Suprapubic skin (tissue), 4 donors: ENCODE results near the gene CPA1.

Experiments
- CTCF ChIP-seq, 2 donors: fragments of 200-600 bp in 1 of 2; fragments of 450-650 bp in 1 of 2; sonication (generic) in 1 of 2; IDR thresholded peaks; one replicate each; pipeline ENCODE4 v1.5.1; 2016 to 2019; ENCODE audit warnings: antibody characterized with exemption in 2 of 2, mild to moderate bottlenecking in 1 of 2, moderate library complexity in 1 of 2
- EP300 ChIP-seq: sonication (generic); formaldehyde crosslinking; IDR thresholded peaks from one replicate; pipeline ENCODE4 v1.6.1; 2017; ENCODE audit warnings: antibody characterized with exemption
- POLR2A ChIP-seq, 2 donors: fragments of 450-650 bp; IDR thresholded peaks; one replicate each; pipeline ENCODE4 v1.6.1; 2017; ENCODE audit warnings: antibody characterized with exemption in 2 of 2, mild to moderate bottlenecking in 2 of 2, moderate library complexity in 2 of 2
- POLR2AphosphoS5 ChIP-seq, 3 donors: sonication (generic); formaldehyde crosslinking; IDR thresholded peaks; one replicate each; pipeline ENCODE4 v1.6.1; 2017; ENCODE audit warnings: antibody characterized with exemption in 3 of 3

DNA sequence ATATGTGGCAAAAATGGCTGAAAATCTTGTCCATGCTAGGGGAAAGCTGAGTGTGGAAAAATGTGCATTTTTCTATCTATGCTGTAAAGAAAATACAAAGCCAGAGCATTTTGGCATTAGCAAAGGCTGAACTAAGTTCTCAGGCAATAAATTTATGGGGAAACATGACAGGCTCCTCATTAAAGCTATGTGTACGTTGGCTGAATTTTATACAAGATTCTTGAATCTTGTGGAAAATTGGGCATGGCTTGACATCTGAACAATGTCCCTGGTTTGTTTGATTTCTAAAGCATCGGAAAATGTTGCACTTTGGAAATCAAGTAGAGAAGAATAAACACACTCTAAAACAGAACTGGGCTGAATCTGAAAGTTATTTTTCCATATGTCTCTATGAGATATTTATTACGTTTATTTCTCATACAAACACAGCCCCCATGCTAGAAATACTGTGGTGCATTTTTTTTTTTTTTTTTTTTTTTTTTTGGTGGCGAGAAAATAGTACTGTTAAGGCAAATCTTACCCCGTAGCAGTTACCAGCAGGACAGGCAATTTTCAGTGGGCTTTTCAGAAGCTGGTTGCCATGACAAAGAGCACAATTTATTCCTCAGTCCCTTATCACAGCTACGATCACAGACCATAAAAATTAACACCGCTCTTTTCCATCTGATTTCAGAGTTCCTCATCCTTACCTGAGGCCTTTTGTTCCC lies 16.9 kb downstream of the CPA1 start:
- TF ChIP-seq CTCF (IDR thresholded peaks at IDR 0.05) (no peak), POLR2A (IDR thresholded peaks at IDR 0.05) (no peak), EP300 (no peak), POLR2AphosphoS5 (IDR thresholded peaks at IDR 0.05) (no peak)
